ENCODE results near the gene GNGT2.
"Not testable (repeated sequence)": the region's sequence is repeated elsewhere in the genome, so short reads cannot be mapped to it uniquely, and the experiment has no call there.

GNGT2 gene

GRCh38 chr17:49203796-49204195 is 6.6 kb downstream of the GNGT2 start:
- no peak for DNase-seq

- no peak for DNase-seq
These were observed 8.9 kb downstream of the GNGT2 start for GRCh38 chr17:49201481-49201927.

- no peak for DNase-seq
These were observed 9.8 kb downstream of the GNGT2 start for GRCh38 chr17:49200423-49201083.

GRCh38 chr17:49198211-49198610 is 12.2 kb downstream of the GNGT2 start:
- no peak for DNase-seq

GRCh38 chr17:49197346-49197998 is 12.9 kb downstream of the GNGT2 start:
- no peak for DNase-seq

GRCh38 chr17:49196520-49196919 is 13.9 kb downstream of the GNGT2 start:
- no peak for DNase-seq

- DNase-seq = no peak
These were observed 14.6 kb downstream of the GNGT2 start for GRCh38 chr17:49195751-49196150.

GRCh38 chr17:49194297-49194607 is 16.1 kb downstream of the GNGT2 start:
- DNase-seq = no peak

GRCh38 chr17:49193513-49194296 is 16.7 kb downstream of the GNGT2 start:
- no peak for DNase-seq

GRCh38 chr17:49191917-49192741 is 18.2 kb downstream of the GNGT2 start:
- DNase-seq = peak; percentile 80 to 98 (median 90)

- no peak for DNase-seq
These were observed 18.9 kb downstream of the GNGT2 start for GRCh38 chr17:49191409-49191916.

GRCh38 chr17:49190932-49191331 is 19.4 kb downstream of the GNGT2 start:
- no peak for DNase-seq

- DNase-seq = no peak
These were observed 23.1 kb downstream of the GNGT2 start for GRCh38 chr17:49187301-49187700.

- not testable (repeated sequence) for DNase-seq
These were observed 25.0 kb downstream of the GNGT2 start for GRCh38 chr17:49185381-49185780.

GRCh38 chr17:49184522-49184921 is 25.9 kb downstream of the GNGT2 start:
- not testable (repeated sequence) for DNase-seq

GRCh38 chr17:49183801-49184200 is 26.6 kb downstream of the GNGT2 start:
- no peak for DNase-seq

- DNase-seq = no peak
These were observed 27.0 kb downstream of the GNGT2 start for GRCh38 chr17:49183341-49183740.

GRCh38 chr17:49180998-49181635 is 29.3 kb downstream of the GNGT2 start:
- DNase-seq = no peak

- peak; percentile 18 to 44 (median 30) for DNase-seq
These were observed 30.1 kb downstream of the GNGT2 start for GRCh38 chr17:49180303-49180702.

GRCh38 chr17:49175978-49176377 is 34.4 kb downstream of the GNGT2 start:
- not testable (repeated sequence) for DNase-seq

GRCh38 chr17:49170711-49171110 is 39.7 kb downstream of the GNGT2 start:
- DNase-seq = not testable (repeated sequence)

GRCh38 chr17:49170216-49170615 is 40.2 kb downstream of the GNGT2 start:
- DNase-seq = no peak

Measured in activated CD4-positive, CD25-positive, alpha-beta regulatory T cell (primary cell).